Measurements from ENCODE around the gene LAMA2.

LAMA2 gene

GRCh38 chr6:129276986-129277385 is 394.0 kb downstream of the LAMA2 start:
- DNase-seq: no peak
- TF ChIP-seq CTCF (IDR thresholded peaks at IDR 0.05; ENCODE audit: low read depth, low read length): no peak

GRCh38 chr6:129279343-129280292 is 396.7 kb downstream of the LAMA2 start:
- no peaks in the 10 kb centered on the region for H3K9me3 ChIP-seq (ENCODE audit: severe bottlenecking)
- H3K4me3 ChIP-seq (ENCODE audit: low read depth, low read length): no peak overlapping the region
- H3K27me3 ChIP-seq (ENCODE audit: insufficient read depth, low read depth, severe bottlenecking): no peaks in the 10 kb centered on the region
- H3K27ac ChIP-seq: no peak overlapping the region
- H3K36me3 ChIP-seq: no peaks in the 10 kb centered on the region
- TF ChIP-seq CTCF (IDR thresholded peaks at IDR 0.05; ENCODE audit: low read depth, low read length): no peak
- no peak for DNase-seq

More at GRCh38 chr6:129276986-129277385, 394.0 kb downstream of the LAMA2 start:
- no peak overlapping the region for H3K4me3 ChIP-seq (ENCODE audit: low read depth, low read length)
- H3K27ac ChIP-seq: no peak overlapping the region
- no peaks in the 10 kb centered on the region for H3K9me3 ChIP-seq (ENCODE audit: severe bottlenecking)
- no peaks in the 10 kb centered on the region for H3K36me3 ChIP-seq
- no peaks in the 10 kb centered on the region for H3K27me3 ChIP-seq (ENCODE audit: insufficient read depth, low read depth, severe bottlenecking)

GRCh38 chr6:129280293-129280644 is 397.3 kb downstream of the LAMA2 start:
- Histone ChIP-seq H3K27ac (no peak overlapping the region), H3K9me3 (ENCODE audit: severe bottlenecking) (no peaks in the 10 kb centered on the region), H3K4me3 (ENCODE audit: low read depth, low read length) (no peak overlapping the region), H3K36me3 (no peaks in the 10 kb centered on the region), H3K27me3 (ENCODE audit: insufficient read depth, low read depth, severe bottlenecking) (no peaks in the 10 kb centered on the region)
- TF ChIP-seq CTCF (IDR thresholded peaks at IDR 0.05; ENCODE audit: low read depth, low read length): no peak
- no peak for DNase-seq

GRCh38 chr6:129280749-129281148 is 397.8 kb downstream of the LAMA2 start:
- no peak for TF ChIP-seq CTCF (IDR thresholded peaks at IDR 0.05; ENCODE audit: low read depth, low read length)
- Histone ChIP-seq H3K27ac (no peak overlapping the region), H3K9me3 (ENCODE audit: severe bottlenecking) (no peaks in the 10 kb centered on the region), H3K4me3 (ENCODE audit: low read depth, low read length) (no peak overlapping the region), H3K36me3 (no peaks in the 10 kb centered on the region), H3K27me3 (ENCODE audit: insufficient read depth, low read depth, severe bottlenecking) (no peaks in the 10 kb centered on the region)
- no peak for DNase-seq

- no peak overlapping the region for H3K27ac ChIP-seq
- H3K36me3 ChIP-seq: no peaks in the 10 kb centered on the region
- H3K9me3 ChIP-seq (ENCODE audit: severe bottlenecking): no peaks in the 10 kb centered on the region
- TF ChIP-seq CTCF (IDR thresholded peaks at IDR 0.05; ENCODE audit: low read depth, low read length): no peak
- no peak for DNase-seq
- H3K27me3 ChIP-seq (ENCODE audit: insufficient read depth, low read depth, severe bottlenecking): no peaks in the 10 kb centered on the region
- H3K4me3 ChIP-seq (ENCODE audit: low read depth, low read length): no peak overlapping the region
Measured at GRCh38 chr6:129281168-129281796, 398.3 kb downstream of the LAMA2 start.

All from WERI-Rb-1 (cell line).